Measurements from ENCODE around the gene NAPB.

DNA sequence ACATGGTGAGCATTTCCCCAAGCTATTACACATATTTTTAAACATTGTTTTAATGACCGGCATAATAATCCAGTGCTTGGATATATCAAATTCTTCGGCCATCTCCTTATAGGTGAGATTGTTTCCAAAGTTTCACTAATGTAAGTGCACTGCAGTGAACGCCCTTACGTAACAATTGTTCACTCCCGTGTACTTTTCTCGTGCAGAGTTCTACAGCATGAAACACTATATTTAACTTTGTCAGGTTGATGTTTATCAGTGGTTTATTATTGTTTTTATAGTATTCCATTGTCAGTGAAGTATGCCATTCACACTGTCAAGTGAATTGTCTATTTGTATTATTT lies 62.8 kb downstream of the NAPB start:
- TF ChIP-seq, protein P1, sequence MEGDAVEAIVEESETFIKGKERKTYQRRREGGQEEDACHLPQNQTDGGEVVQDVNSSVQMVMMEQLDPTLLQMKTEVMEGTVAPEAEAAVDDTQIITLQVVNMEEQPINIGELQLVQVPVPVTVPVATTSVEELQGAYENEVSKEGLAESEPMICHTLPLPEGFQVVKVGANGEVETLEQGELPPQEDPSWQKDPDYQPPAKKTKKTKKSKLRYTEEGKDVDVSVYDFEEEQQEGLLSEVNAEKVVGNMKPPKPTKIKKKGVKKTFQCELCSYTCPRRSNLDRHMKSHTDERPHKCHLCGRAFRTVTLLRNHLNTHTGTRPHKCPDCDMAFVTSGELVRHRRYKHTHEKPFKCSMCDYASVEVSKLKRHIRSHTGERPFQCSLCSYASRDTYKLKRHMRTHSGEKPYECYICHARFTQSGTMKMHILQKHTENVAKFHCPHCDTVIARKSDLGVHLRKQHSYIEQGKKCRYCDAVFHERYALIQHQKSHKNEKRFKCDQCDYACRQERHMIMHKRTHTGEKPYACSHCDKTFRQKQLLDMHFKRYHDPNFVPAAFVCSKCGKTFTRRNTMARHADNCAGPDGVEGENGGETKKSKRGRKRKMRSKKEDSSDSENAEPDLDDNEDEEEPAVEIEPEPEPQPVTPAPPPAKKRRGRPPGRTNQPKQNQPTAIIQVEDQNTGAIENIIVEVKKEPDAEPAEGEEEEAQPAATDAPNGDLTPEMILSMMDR (IDR thresholded peaks at IDR 0.05), result no peak
- no peak for TF ChIP-seq POLR2A (IDR thresholded peaks at IDR 0.05)

All from uterus (tissue), 2 donors.